UCSD-AML1 (cell line): Measurements from ENCODE around the gene TMEM126A.

Source experiments
- DNase-seq: peaks from one replicate; lab custom pipeline; 2025; ENCODE audit not compliant: unreplicated experiment; lab: John Stamatoyannopoulos, UW

TMEM126A gene

GRCh38 chr11:85694385-85694980, 46.7 kb downstream of the TMEM126A start:
- no peak for DNase-seq

GRCh38 chr11:85695546-85695945, 47.8 kb downstream of the TMEM126A start:
- DNase-seq, result no peak

- no peak for DNase-seq
Observed at GRCh38 chr11:85697747-85698146, 50.0 kb downstream of the TMEM126A start.

- DNase-seq, result no peak
Observed at GRCh38 chr11:85698195-85698594, 50.4 kb downstream of the TMEM126A start.

- no peak for DNase-seq
Observed at GRCh38 chr11:85699957-85700741, 52.4 kb downstream of the TMEM126A start.

GRCh38 chr11:85704967-85705366, 57.2 kb downstream of the TMEM126A start:
- no peak for DNase-seq

- DNase-seq, result no peak
Observed at GRCh38 chr11:85705800-85706199, 58.0 kb downstream of the TMEM126A start.
